OCI-LY7 (cell line): ENCODE data around the gene PARM1.

ENCODE experiments used
- EZH2phosphoT487 ChIP-seq: fragments of 200-600 bp; sonication (generic); IDR thresholded peaks from 2 replicates; pipeline ENCODE4 v1.6.1; 2018; ENCODE audit warnings: low read depth, borderline replicate concordance, mild to moderate bottlenecking, mixed run types, antibody characterized with exemption, low read length, moderate library complexity, mixed read lengths
- TF ChIP-seq, protein P1 (sequence below): fragments of 200-600 bp; sonication (generic); conservative IDR thresholded peaks from 2 replicates; pipeline ENCODE4 v1.5.1; 2014; ENCODE audit warnings: mild to moderate bottlenecking, antibody characterized with exemption, low read length, moderate library complexity, mixed read lengths

DNA sequence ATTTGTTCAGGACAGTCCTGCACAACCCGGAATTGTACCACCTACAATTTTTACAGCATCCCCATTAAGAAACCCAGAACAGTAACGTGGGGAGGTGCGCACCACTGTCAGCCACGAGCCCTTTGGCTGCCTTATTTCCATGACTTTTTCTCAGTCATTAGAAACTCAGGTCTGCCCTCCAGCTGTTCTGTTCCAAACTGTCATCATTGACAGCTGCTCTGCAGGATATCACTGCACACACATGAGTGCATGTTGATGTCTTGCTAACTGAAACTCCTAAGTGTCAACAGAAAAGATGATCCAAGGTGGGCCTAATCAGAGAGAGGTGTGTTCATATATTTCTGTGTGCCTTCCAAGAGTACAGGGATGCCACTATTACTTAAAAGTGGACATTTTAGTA lies 123.4 kb downstream of the PARM1 start:
- TF ChIP-seq, protein P1, sequence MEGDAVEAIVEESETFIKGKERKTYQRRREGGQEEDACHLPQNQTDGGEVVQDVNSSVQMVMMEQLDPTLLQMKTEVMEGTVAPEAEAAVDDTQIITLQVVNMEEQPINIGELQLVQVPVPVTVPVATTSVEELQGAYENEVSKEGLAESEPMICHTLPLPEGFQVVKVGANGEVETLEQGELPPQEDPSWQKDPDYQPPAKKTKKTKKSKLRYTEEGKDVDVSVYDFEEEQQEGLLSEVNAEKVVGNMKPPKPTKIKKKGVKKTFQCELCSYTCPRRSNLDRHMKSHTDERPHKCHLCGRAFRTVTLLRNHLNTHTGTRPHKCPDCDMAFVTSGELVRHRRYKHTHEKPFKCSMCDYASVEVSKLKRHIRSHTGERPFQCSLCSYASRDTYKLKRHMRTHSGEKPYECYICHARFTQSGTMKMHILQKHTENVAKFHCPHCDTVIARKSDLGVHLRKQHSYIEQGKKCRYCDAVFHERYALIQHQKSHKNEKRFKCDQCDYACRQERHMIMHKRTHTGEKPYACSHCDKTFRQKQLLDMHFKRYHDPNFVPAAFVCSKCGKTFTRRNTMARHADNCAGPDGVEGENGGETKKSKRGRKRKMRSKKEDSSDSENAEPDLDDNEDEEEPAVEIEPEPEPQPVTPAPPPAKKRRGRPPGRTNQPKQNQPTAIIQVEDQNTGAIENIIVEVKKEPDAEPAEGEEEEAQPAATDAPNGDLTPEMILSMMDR = no peak
- TF ChIP-seq EZH2phosphoT487 = no peak
